NCI-H2227 (cell line): ENCODE results near the gene SLC43A1.

Experiments used
- DNase-seq: peaks from one replicate; lab custom pipeline; 2025; ENCODE audit not compliant: unreplicated experiment; lab: John Stamatoyannopoulos, UW

Gene SLC43A1

DNA sequence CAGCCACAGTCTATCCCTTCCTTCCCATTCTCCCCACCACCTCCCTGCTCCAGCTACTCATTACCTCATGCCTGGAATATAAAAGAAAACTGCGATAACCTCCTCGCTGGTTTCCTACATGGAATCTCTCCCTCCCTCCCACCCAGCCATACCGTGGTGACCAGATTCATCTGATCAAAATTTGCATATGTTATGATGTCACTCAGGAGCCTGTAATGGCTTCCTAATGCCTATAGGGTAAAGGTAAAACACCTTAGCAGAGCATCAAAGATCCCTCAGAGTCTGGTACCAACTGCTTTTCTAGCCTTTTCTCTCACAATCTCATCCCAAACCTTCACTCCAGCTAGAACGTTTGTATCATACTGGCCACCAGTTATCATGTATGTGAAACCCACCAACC, 35.6 kb downstream of the SLC43A1 start:
- no peak for DNase-seq

DNA sequence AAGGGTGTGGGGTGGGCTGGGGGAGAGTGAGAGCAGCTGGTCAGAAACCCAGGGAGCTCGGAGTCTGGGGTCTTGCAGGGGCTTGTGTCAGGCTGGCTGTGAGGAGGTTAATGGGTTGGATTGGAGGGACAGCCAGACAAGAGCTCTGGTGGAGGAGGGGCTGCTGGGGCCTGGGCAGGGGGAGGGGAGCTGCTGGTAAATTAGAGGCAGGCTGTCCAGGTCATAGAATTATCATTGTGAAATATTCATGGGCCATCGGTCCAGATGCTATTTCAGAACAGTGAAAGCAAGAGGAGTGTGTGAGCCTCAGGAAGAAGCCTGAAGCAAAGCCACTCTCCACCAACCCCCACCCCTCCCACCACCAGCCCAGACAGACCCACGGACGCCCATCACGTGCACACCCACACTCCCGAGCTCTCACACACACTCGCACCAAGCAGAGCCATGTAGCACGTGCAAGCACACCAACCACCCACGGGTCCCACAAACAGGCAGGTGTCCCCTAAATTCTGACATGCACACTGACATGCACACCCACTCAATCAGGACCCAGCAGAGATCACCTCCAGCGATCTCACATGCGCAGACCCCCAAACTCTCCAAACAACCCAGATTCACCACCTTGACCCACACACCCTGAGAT, 36.4 kb downstream of the SLC43A1 start:
- no peak for DNase-seq

DNA sequence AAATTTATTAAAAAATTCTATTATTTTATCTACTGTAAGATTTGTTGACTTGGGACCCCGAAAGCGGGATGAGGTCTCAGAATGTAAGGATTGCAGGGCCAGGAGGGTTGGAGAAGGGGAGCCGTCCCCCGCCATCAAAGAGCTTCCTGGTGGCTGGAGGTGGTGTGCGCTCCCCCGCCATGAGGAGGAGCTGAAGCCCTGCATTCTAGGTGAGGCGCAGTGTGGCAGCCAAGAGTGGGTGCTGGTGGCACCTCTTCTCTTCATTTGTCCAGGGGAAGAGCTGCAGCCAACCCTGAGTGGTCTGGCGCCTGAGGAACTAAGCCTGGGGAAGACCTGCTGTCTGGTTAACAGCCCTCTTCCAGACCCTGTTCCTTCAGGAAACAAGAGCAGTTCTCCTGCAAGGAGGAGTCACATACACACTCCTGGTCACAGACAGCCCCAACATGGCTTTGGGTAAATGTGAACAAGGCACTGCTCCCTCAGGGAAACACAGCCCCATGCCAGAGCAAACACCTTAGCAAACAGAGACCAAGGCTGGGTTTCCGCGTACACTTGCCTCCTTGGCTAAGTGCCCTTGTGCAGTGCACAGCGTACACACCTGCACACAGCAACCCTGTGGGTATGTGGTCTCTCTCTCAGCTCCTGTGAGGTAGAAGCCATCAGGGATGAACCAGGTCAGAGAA, 37.9 kb downstream of the SLC43A1 start:
- no peak for DNase-seq

DNA sequence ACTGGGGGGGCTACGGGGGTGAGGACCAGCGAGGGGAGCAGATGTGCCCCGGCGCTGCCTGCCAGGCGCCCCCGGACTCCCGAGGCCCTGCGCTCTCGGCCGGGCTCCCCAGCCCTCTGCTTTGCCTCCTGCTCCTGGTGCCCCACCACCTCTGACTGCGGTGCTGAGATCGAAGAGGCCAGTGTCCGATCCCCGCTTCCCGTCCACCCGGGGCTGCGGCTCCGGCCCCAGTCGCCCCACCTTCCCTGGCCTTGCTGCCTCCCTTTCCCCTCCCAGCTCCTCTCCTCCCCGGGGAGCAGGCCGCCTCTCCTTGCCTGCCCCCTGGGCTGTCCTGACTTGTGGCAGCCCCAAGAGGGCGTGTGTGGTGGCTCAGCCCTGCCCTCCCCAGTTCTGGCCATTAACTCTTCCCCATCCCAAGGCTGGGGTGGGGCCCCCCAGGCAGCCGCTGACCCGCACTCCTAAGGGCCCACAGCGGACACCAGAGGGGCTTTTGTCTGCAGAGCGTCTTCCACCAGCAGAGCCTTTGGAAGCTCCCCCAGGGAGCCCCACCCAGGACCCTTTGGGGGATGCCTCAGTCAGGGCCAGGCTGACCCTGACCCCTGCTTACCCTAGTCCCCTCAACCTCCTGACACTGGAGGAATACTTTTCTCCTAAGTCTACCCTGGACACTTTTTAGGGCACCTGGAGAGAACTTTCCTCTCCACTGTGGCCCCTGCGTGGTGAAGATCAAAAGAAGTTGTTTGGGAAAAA, 38.6 kb downstream of the SLC43A1 start:
- no peak for DNase-seq

DNA sequence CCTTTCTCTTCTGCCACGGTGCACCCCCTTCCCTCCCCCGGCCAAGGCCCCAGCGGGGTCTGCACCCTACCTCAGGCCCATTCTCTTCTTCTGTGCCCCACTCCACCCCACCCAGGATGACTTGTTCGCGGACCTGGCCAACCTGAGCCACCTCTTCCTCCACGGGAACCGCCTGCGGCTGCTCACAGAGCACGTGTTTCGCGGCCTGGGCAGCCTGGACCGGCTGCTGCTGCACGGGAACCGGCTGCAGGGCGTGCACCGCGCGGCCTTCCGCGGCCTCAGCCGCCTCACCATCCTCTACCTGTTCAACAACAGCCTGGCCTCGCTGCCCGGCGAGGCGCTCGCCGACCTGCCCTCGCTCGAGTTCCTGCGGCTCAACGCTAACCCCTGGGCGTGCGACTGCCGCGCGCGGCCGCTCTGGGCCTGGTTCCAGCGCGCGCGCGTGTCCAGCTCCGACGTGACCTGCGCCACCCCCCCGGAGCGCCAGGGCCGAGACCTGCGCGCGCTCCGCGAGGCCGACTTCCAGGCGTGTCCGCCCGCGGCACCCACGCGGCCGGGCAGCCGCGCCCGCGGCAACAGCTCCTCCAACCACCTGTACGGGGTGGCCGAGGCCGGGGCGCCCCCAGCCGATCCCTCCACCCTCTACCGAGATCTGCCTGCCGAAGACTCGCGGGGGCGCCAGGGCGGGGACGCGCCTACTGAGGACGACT, 39.3 kb downstream of the SLC43A1 start:
- DNase-seq, result no peak

DNA sequence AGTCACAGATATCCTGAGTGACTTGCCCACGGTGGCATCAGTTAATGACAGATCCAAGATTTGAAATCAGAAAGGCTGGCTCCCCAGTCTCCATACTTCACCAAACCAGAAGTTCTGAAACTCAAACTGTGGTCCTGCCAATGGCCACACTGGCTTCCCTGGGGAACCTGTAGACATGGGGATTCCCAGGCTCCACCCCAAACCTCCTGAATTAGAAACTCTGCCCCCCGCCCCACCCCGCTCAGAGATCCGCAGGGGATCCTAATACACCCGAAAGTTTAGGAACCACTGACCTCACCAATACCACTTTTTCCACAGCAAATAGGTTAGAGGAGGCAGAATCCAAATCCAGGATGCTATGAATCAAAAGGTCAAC, 39.8 kb downstream of the SLC43A1 start:
- no peak for DNase-seq

DNA sequence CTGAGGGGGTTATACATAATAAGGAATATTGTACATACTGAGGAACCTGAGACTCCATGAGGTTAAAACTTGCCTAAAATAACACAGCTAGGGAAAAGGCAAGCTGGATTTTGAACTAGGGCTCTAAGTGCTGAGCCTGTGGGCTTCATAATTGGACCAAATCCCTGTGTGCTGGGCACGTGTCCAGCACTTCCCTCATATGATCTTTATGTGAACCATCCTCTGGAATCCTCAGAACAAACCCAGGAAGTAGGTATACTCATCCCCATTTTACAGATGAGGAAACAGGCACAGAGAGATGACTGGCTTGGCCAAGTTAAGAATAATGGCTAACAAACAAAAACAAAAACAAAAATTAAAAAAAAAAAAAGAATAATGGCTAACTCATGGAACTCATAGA, 40.3 kb downstream of the SLC43A1 start:
- DNase-seq, result no peak

DNA sequence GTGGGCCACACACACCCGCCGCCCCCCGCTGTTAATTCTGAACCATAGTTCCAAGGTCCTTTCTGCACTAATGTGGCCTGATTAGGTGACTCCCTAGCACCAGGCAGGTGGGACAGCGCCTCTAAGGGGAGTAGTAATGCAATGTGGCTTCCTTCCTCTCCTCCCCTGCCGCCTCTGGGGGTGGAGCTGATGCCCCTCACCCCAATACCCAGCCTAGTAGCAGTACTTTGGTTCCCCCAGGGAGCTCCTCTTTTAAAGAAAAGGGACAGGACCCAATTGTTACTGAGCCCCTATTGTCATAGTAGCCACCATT, 40.7 kb downstream of the SLC43A1 start:
- no peak for DNase-seq

DNA sequence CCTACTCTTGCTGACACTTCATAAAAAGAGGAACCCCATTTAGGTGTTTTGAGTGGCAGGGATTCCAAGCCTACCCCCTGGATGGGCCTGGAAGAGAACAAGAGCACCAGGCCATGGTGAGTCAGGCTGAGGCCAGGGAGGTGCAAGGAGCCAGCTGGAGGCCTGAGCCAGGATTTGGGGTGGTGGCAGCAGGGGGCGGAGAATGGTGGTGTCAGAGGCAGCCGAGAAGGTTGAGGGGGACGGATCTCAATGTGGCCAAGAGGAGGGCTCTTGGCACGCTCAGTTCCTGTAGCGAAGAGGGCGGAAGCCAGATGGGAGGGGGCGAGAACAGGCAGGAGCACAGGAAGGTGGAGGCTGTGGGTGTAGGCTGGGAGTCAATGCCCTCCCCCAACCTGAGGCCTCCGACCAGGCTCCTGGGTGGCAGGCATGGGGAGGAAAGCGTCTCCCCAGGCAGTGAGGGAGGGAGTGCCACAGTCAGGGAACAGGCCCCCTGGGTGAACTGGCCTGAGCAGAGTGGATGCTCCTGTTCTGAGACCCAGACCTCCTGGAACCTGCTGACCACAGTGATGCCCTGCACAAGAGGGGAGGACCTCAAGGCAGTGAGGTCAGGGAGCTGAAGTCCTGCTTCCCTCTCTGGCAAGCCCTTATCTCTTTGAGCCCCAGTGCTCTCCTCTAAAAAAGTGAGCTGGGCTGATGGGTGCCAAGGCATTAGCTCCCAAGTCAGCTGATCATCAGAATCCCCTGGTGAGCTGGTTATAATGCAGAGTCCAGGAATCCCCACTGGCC, 41.3 kb downstream of the SLC43A1 start:
- DNase-seq, result no peak

DNA sequence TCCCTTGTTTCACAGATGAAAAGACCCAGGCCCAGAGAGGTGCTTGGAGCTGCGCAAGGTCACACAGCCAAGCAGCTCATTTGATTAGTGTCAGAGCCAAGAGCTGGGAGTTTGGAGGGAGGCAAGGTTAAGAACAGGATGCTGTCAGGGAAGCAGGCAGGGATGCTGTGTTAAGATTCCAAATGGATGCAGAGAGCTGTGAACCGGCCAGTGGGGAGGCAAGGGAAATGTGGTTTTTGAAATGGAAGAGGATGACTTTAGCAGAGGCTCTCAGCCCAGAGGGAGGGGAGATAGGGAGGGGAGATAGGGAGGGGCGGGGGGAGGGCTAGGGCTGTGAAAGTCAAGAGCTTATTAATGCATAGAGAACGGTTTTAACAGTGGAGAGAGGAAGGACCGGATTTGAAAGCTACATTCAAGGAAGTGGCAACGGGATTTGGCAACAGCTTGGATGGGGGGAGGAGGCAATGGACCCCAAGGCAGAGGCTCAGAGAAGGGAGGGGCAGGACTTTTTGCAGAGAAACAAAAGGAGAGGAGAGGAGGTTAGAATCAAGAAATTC, 42.1 kb downstream of the SLC43A1 start:
- DNase-seq, result peak; percentile 29

DNA sequence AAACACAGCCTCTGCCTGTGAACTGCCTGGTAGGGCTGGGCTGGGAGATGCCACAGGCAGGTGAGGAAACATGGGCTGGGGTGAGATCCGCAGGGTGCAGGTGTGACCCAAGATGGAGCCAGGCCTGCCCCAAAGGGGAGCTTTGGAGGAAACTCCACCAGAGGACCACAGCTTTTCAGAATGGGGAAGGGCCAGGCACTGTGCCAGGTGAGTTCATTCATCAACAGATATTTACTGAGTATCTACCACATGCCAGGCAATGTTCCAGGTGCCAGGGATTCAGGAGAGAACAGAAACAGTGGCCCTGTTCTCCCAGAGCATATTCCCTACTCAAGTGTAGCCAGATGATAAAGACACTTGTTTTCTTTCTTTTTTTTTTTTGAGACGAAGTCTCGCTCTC, 44.0 kb downstream of the SLC43A1 start:
- no peak for DNase-seq

DNA sequence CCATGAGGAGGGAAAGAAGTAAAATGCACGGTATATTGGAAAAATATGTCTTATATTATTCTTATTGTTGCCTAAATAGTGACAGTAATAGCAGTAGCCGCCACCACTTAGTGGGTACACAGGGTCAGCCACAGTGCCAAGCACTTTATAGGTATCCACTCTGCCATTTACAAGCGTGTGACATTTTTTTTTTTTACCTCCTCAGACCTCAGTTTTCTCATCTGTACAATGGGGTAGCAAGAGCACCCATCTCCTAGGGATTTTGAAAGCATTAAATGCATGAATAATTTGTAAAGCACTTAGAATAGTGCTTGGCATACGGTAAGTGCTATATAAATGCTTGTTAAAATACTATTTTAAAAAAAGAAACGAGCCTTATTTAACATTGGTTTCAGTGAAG, 46.2 kb downstream of the SLC43A1 start:
- DNase-seq, result no peak

DNA sequence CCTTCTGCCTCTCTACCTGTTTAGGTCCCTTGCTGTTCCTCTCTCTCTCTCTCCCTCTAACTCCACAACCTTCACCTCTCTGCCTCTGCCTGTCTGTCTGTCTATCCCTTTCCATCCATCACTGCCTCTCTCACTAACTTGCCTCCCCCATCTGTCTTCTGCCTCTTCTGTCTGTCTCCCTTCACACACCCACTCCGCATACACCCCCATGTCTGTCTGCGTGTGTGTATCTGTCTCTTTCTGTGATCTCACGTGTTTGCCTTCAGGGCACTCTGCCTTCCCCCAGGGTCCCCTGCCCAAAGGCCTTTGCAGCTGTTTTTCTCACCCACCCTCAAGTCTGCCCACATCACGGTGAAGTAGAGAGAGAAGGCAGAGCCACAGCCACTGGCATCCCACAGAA, 47.2 kb downstream of the SLC43A1 start:
- no peak for DNase-seq

DNA sequence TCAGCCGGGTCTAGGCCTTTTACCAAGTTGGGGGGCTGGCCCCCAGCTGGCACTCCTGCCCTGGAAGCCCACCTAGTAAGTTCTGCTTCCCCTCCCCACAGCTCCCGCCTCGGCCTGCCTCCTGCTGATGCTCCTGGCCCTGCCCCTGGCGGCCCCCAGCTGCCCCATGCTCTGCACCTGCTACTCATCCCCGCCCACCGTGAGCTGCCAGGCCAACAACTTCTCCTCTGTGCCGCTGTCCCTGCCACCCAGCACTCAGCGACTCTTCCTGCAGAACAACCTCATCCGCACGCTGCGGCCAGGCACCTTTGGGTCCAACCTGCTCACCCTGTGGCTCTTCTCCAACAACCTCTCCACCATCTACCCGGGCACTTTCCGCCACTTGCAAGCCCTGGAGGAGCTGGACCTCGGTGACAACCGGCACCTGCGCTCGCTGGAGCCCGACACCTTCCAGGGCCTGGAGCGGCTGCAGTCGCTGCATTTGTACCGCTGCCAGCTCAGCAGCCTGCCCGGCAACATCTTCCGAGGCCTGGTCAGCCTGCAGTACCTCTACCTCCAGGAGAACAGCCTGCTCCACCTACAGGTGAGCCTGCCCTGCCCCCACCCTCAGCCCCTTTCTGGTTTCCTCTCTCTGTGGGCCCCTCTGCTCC, 47.9 kb downstream of the SLC43A1 start:
- no peak for DNase-seq

DNA sequence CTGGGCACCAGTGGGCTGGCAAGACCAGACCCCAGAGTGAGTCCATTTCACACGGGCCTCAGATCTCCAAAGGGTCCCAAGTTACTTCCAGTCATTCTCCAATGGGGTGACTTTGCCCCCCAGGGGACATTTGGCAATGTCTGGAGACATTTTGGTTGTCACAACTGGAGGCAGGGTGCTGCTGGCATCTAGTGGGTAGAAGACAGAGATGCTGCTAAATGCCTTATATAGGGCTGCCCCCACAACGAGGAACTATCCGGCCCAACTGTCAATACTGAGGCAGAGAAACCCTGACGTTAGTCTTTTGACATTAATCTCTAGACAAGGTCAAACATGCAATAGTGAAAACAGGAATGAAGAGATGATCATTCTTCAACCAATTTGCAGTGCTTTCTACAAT, 48.8 kb downstream of the SLC43A1 start:
- no peak for DNase-seq

DNA sequence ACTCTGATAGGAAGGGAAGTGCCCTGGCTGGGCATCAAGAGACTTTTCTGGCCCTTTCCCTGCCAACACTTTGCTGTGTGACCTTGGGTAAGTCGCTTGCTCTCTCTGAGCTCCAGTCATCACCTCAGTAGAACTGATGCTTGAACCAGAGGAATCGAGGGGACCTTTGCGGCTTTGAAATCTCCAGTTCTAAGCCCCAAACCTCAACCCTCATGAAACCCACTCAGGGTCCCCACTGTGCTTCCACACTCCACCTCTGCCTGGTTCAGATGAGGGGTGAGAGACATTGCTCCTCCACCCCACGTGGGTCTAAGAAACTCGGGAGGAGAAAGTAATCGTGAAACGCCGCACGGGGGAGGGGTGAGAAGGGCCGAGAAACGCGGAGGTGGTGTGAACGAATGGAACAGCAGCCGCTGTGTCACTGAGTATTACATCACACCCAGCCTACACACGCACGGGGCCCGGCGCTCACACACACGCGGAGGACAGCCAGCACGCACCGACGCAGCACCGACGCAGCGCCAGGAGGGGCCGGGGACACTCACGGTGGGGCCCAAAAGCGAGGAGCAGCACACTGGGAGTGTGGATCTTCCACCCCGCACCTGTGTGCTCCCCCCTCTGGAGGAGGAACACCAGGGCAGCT, 50.8 kb downstream of the SLC43A1 start:
- no peak for DNase-seq

DNA sequence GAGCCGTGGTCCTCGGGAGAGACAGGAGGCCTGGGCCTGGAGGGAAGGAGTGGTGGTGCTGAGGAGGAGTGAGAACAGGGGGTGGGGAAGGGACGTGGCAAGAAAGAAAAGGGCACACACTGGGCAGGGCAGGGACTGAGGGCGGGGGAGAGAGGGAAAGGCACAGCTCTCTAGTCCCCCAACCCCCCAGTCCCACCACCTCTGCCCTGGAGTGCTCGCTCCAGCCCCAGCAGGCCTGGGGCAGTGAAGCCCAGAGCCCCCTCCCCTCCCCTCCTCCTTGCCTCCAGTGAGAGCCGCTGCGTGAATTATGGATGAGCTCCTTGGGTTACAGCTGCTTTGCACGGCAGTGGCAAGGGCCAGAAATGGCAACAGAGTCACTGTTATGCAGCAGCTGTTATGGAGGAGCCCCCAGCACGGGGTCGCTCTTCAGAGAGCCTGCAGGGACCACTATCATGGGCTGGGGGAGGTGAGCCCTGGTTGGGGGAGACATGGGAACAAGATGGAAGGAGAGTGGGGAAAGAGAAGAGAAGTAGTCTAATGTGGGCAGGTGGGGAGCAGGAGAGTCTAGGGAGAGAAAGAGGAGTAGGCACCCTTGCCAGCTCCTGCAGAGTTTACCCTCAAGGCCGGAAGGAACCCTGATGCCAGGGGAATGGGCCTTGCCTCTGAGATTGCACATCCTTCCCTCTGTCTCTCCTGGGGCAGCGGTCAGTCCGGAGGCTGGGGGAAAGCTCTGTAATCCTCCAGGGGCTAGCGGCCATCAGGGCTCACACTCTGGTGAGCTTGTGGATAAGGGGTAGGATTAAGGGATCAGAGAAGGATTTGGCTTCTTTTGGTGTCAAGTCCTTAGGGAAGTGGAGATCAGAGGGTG, 51.6 kb downstream of the SLC43A1 start:
- DNase-seq, result no peak

DNA sequence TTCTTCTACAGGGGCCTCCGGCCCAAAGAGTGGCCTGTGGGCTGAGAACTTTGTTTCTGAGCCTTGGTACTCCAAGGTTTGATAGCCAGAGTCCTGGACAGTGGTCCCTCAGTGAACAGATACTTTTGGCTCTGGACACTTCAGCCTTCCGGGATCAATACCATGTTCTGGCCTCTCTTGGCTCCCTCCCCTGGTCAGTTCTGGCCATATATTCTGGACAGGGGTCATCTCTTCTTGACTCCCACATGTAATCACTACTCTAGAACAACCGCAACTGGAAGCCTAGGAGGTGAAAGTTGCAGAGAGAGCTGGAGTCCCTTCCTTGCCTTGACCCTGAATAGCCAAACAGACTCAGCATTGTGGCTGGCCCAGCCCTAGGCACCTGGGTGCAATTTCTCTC, 52.9 kb downstream of the SLC43A1 start:
- no peak for DNase-seq
